ENCODE results near the gene SINHCAF. TPM values are rescaled to one million over a fixed set of nuclear protein-coding genes. Genes with fewer than 3 reads are reported as not detected.
"Not testable (repeated sequence)": the region's sequence is repeated elsewhere in the genome, so short reads cannot be mapped to it uniquely, and the experiment has no call there.

The SINHCAF gene
- total RNA-seq, 2 donors from 2014 or later = 22.4 to 34.7 TPM

DNA sequence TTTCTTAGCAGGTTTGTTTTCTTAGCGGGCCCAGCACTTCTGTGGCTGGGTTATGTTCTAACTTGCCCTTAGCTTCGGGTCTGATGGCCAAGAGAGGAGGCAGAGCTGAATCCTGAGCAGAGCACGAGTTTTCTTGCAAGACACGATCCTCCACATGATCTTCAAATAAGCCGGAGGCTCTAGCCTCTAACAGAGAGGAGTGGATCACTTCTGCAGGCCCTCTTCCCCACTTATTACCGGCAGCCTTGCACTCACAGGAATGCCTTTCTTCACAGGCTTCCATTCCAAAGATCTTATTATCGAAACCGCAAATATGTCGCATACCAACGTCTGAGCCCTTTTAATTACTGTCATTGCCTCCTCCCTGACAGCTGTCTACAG, 79.5 kb downstream of the SINHCAF start:
- Histone ChIP-seq H3K4me1 (no peaks in the 10 kb centered on the region), H3K36me3 (no peaks in the 10 kb centered on the region), H3K27ac (no peak overlapping the region), H3K9me3 (no peaks in the 10 kb centered on the region), H3K4me3 (no peak overlapping the region), H3K27me3 (no peaks in the 10 kb centered on the region)
- no peak for TF ChIP-seq CTCF (IDR thresholded peaks at IDR 0.05)
- DNase-seq (ENCODE audit: low spot score) = no peak

GRCh38 chr12:31245822-31246469, 80.0 kb downstream of the SINHCAF start:
- Histone ChIP-seq H3K4me1 (no peaks in the 10 kb centered on the region), H3K4me3 (no peak overlapping the region), H3K36me3 (no peaks in the 10 kb centered on the region), H3K27me3 (no peaks in the 10 kb centered on the region), H3K9me3 (no peaks in the 10 kb centered on the region), H3K27ac (no peak overlapping the region)
- DNase-seq (ENCODE audit: low spot score) = no peak
- TF ChIP-seq CTCF (IDR thresholded peaks at IDR 0.05) = no peak

- not testable (repeated sequence) for H3K36me3 ChIP-seq; H3K27ac ChIP-seq; H3K27me3 ChIP-seq; H3K4me3 ChIP-seq; DNase-seq (ENCODE audit: low spot score); H3K4me1 ChIP-seq; H3K9me3 ChIP-seq
Observed at GRCh38 chr12:31242418-31242817, 83.5 kb downstream of the SINHCAF start.

GRCh38 chr12:31238764-31239387, 87.1 kb downstream of the SINHCAF start:
- TF ChIP-seq CTCF (IDR thresholded peaks at IDR 0.05) = peak; percentile 67 to 73
- Histone ChIP-seq H3K4me3 (no peak overlapping the region), H3K4me1 (no peaks in the 10 kb centered on the region), H3K9me3 (no peaks in the 10 kb centered on the region), H3K27me3 (no peaks in the 10 kb centered on the region), H3K36me3 (no peaks in the 10 kb centered on the region), H3K27ac (no peak overlapping the region)
- DNase-seq (ENCODE audit: low spot score) = peak; percentile 79

- H3K4me3 ChIP-seq, H3K27me3 ChIP-seq, H3K36me3 ChIP-seq, H3K9me3 ChIP-seq, H3K27ac ChIP-seq, H3K4me1 ChIP-seq: not testable (repeated sequence)
- DNase-seq (ENCODE audit: low spot score) = peak; percentile 49
Observed at GRCh38 chr12:31238333-31238732, 87.6 kb downstream of the SINHCAF start.

- Histone ChIP-seq H3K36me3 (no peaks in the 10 kb centered on the region), H3K27me3 (no peaks in the 10 kb centered on the region)
Observed at GRCh38 chr12:31236998-31237637, 88.8 kb downstream of the SINHCAF start.

More at GRCh38 chr12:31236998-31237637, 88.8 kb downstream of the SINHCAF start:
- peak; percentile 28 for DNase-seq (ENCODE audit: low spot score)
- no peaks in the 10 kb centered on the region for H3K9me3 ChIP-seq
- no peak overlapping the region for H3K27ac ChIP-seq
- no peaks in the 10 kb centered on the region for H3K4me1 ChIP-seq
- no peak overlapping the region for H3K4me3 ChIP-seq
- TF ChIP-seq CTCF (IDR thresholded peaks at IDR 0.05) = no peak

Measured in right atrium auricular region (tissue), 2 donors.